ENCODE data around the gene TPK1.
"Not testable (repeated sequence)": the region's sequence is repeated elsewhere in the genome, so short reads cannot be mapped to it uniquely, and the experiment has no call there.

TPK1 gene

DNA sequence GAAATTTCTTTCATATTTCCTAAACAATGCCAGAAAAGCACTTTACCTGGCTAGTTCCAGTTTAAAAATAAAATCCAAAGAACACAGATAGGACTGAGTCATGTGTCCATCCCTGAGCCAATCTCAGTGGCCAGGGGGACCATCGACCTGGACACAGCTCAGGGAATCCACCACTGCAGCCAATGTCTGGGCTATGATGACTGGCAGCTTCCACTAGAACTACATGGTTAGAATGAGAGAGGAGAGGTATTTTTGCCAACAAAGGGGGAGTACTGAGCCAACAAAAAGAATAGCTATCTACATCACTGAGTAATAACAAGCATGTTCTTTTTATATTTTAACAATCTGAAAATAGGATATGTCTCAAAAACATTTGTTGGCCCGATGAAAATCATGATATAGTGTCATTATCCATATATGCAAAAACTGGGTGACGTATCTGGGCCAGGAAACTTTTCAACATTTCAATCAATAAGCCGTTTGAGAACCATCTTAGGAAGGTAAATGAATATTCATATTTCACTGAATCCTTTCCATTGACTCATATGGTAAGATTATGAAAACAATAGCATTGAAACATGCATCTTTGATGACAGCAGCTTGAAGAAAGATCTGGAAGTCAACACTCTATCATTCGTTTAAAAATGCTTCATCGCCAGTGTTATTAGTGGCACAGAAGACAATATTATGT lies 104.0 kb downstream of the TPK1 start:
- Histone ChIP-seq H3K4me3 (ENCODE audit: insufficient read depth, low read depth, low read length, poor library complexity, severe bottlenecking) (no peak overlapping the region), H3K27ac (ENCODE audit: insufficient read depth, low read length, poor library complexity, severe bottlenecking) (no peak overlapping the region), H3K27me3 (replicated peaks; ENCODE audit: control insufficient read depth, insufficient read depth, low read length, poor library complexity, severe bottlenecking) (no peaks in the 10 kb centered on the region), H3K4me1 (ENCODE audit: control insufficient read depth, insufficient read depth, low read length, poor library complexity, severe bottlenecking) (no peaks in the 10 kb centered on the region), H3K9me3 (ENCODE audit: control insufficient read depth, low read length) (no peaks in the 10 kb centered on the region), H3K36me3 (ENCODE audit: control insufficient read depth, insufficient read depth, low read length) (peaks cover 4% of the 10 kb centered on the region)
- no peak for DNase-seq

DNA sequence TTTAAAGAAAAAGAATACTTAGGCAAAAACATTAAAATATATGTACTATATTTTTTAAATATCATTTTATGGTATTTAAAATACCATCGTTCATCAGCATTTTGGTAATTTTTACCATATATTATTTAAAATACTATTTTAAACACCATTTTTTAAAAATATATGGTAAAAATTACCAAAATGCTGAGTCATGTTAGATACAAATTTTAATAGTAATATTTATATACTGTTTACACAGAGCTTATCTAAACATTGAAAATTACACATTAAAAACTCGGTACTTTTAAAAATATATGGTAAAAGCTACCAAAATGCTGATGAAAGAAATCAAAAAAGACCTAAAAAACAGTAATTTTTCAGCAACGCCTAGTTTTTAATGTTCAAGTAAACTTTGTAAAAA lies 105.6 kb downstream of the TPK1 start:
- H3K27me3 ChIP-seq (replicated peaks; ENCODE audit: control insufficient read depth, insufficient read depth, low read length, poor library complexity, severe bottlenecking) = no peaks in the 10 kb centered on the region
- no peaks in the 10 kb centered on the region for H3K4me1 ChIP-seq (ENCODE audit: control insufficient read depth, insufficient read depth, low read length, poor library complexity, severe bottlenecking)
- peaks cover 4% of the 10 kb centered on the region for H3K36me3 ChIP-seq (ENCODE audit: control insufficient read depth, insufficient read depth, low read length)
- H3K4me3 ChIP-seq (ENCODE audit: insufficient read depth, low read depth, low read length, poor library complexity, severe bottlenecking) = no peak overlapping the region
- H3K27ac ChIP-seq (ENCODE audit: insufficient read depth, low read length, poor library complexity, severe bottlenecking) = no peak overlapping the region
- DNase-seq = no peak
- H3K9me3 ChIP-seq (ENCODE audit: control insufficient read depth, low read length) = no peaks in the 10 kb centered on the region

DNA sequence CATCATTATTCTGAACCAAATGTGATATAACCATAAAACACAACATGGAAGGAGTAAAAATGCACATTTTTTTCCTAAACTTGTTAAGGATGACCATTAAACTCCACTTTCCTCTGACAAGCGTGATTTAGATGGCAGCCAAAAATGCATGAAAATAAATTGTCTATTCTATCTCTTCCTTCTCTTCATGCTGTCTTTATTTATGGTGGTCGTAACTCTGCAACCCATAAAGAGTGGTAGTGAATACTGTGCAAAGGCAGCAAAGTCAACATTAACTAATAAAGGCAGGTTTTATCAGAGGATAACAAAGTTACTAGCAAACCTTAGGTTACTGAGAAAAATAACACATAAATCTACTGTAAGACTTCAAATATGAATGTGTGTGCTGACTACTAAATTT lies 106.6 kb downstream of the TPK1 start:
- Histone ChIP-seq H3K36me3 (ENCODE audit: control insufficient read depth, insufficient read depth, low read length) (peaks cover 4% of the 10 kb centered on the region), H3K27ac (ENCODE audit: insufficient read depth, low read length, poor library complexity, severe bottlenecking) (no peak overlapping the region), H3K4me3 (ENCODE audit: insufficient read depth, low read depth, low read length, poor library complexity, severe bottlenecking) (no peak overlapping the region), H3K9me3 (ENCODE audit: control insufficient read depth, low read length) (no peaks in the 10 kb centered on the region), H3K4me1 (ENCODE audit: control insufficient read depth, insufficient read depth, low read length, poor library complexity, severe bottlenecking) (no peaks in the 10 kb centered on the region), H3K27me3 (replicated peaks; ENCODE audit: control insufficient read depth, insufficient read depth, low read length, poor library complexity, severe bottlenecking) (no peaks in the 10 kb centered on the region)
- no peak for DNase-seq

DNA sequence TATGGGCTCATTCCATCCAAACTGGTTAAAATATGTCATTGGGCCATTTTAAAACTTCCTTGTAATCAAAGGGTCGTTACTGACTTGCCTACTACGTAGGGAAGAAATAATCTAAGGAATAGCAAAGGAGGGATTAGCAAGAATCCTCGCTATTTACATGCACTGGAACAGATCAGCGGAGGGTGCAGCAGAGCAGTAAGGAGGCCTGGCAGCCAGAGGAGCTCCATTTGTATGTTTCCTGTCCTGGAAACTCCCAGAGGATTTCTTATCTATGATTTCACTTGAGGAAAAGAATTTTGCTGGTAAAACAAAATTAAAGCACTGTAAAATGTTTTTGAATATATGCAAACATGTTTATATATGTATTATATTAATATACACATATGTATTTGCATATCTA lies 107.3 kb downstream of the TPK1 start:
- H3K36me3 ChIP-seq (ENCODE audit: control insufficient read depth, insufficient read depth, low read length) = peaks cover 4% of the 10 kb centered on the region
- no peaks in the 10 kb centered on the region for H3K27me3 ChIP-seq (replicated peaks; ENCODE audit: control insufficient read depth, insufficient read depth, low read length, poor library complexity, severe bottlenecking)
- H3K4me3 ChIP-seq (ENCODE audit: insufficient read depth, low read depth, low read length, poor library complexity, severe bottlenecking) = no peak overlapping the region
- no peak overlapping the region for H3K27ac ChIP-seq (ENCODE audit: insufficient read depth, low read length, poor library complexity, severe bottlenecking)
- no peak for DNase-seq
- no peaks in the 10 kb centered on the region for H3K4me1 ChIP-seq (ENCODE audit: control insufficient read depth, insufficient read depth, low read length, poor library complexity, severe bottlenecking)
- no peaks in the 10 kb centered on the region for H3K9me3 ChIP-seq (ENCODE audit: control insufficient read depth, low read length)

DNA sequence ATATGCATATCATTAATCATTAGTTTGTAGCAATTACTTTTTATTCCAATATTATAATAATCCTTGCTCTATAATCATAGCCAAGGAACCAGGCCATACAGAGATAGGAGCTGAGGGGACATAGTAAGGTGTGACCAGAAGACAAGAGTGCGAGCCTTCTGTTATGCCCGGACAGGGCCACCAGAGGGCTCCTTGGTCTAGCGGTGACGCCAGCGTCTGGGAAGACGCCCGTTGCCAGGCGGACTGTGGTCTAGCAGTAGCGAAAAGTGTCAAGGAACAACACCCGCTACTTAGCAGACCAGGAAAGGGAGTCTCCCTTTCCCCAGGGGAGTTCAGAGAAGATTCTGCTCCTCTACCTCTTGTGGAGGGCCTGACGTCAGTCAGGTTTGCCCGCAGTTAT lies 109.0 kb downstream of the TPK1 start:
- H3K27ac ChIP-seq (ENCODE audit: insufficient read depth, low read length, poor library complexity, severe bottlenecking); H3K4me1 ChIP-seq (ENCODE audit: control insufficient read depth, insufficient read depth, low read length, poor library complexity, severe bottlenecking); DNase-seq; H3K27me3 ChIP-seq (replicated peaks; ENCODE audit: control insufficient read depth, insufficient read depth, low read length, poor library complexity, severe bottlenecking); H3K36me3 ChIP-seq (ENCODE audit: control insufficient read depth, insufficient read depth, low read length); H3K4me3 ChIP-seq (ENCODE audit: insufficient read depth, low read depth, low read length, poor library complexity, severe bottlenecking); H3K9me3 ChIP-seq (ENCODE audit: control insufficient read depth, low read length): not testable (repeated sequence)

DNA sequence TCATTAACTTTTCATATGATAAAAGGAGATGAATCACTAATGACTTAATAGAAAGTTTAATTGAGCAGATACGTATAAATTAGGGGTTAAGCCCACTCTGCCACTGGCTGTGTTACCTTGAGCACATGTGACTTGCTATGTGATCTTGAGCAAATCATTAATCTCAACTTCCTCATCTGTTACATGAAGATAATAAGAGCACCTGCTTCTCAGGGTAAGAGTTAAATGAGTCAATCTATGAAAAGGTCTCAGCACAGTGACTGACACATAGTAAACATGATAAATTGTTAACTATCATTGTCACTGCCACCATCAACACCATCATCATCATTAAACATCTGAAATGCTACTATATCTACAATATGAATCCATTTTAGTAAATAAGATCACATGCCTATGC lies 110.8 kb downstream of the TPK1 start:
- Histone ChIP-seq H3K27ac (ENCODE audit: insufficient read depth, low read length, poor library complexity, severe bottlenecking) (no peak overlapping the region), H3K4me3 (ENCODE audit: insufficient read depth, low read depth, low read length, poor library complexity, severe bottlenecking) (no peak overlapping the region), H3K4me1 (ENCODE audit: control insufficient read depth, insufficient read depth, low read length, poor library complexity, severe bottlenecking) (no peaks in the 10 kb centered on the region), H3K27me3 (replicated peaks; ENCODE audit: control insufficient read depth, insufficient read depth, low read length, poor library complexity, severe bottlenecking) (no peaks in the 10 kb centered on the region), H3K9me3 (ENCODE audit: control insufficient read depth, low read length) (no peaks in the 10 kb centered on the region), H3K36me3 (ENCODE audit: control insufficient read depth, insufficient read depth, low read length) (peaks cover 4% of the 10 kb centered on the region)
- no peak for DNase-seq

DNA sequence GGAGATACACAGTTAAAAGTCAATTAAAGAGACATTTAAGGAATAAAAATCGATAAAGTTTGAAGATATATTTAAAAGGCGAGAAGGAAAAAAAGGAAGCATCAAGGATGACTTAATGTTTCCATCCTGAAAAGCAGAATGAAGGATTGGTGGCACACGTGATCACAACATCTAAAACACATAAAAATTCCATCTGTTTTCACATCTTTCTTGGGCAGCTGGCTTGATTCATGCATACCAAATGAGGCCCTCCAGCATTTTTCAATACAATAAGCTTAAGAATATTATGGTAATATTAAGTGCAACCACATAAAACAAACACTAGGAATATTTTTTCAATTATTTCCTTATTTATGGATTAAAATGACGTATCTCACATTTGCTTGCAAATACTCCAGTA lies 112.6 kb downstream of the TPK1 start:
- no peak overlapping the region for H3K27ac ChIP-seq (ENCODE audit: insufficient read depth, low read length, poor library complexity, severe bottlenecking)
- no peak overlapping the region for H3K4me3 ChIP-seq (ENCODE audit: insufficient read depth, low read depth, low read length, poor library complexity, severe bottlenecking)
- H3K36me3 ChIP-seq (ENCODE audit: control insufficient read depth, insufficient read depth, low read length) = peaks cover 4% of the 10 kb centered on the region
- DNase-seq = no peak
- no peaks in the 10 kb centered on the region for H3K4me1 ChIP-seq (ENCODE audit: control insufficient read depth, insufficient read depth, low read length, poor library complexity, severe bottlenecking)
- no peaks in the 10 kb centered on the region for H3K9me3 ChIP-seq (ENCODE audit: control insufficient read depth, low read length)
- H3K27me3 ChIP-seq (replicated peaks; ENCODE audit: control insufficient read depth, insufficient read depth, low read length, poor library complexity, severe bottlenecking) = no peaks in the 10 kb centered on the region

DNA sequence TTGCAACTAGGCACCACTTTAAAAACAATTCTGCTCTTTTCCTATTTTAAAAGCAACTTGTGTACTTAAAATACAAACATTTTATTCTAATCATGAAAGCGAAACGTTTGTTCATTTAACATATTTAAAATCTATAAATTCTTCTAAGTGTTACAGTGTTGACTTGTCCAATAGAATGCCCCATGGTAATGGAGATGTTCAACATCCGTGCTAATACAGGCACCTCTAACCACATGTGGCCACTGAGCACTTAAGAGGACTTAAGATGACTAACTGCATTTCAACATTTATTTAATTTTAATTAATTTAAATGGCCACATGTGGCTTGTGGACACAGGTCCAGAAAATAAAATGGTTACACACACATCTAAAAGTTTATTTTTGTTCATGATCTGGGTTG lies 115.1 kb downstream of the TPK1 start:
- DNase-seq = no peak
- no peaks in the 10 kb centered on the region for H3K27me3 ChIP-seq (replicated peaks; ENCODE audit: control insufficient read depth, insufficient read depth, low read length, poor library complexity, severe bottlenecking)
- no peak overlapping the region for H3K27ac ChIP-seq (ENCODE audit: insufficient read depth, low read length, poor library complexity, severe bottlenecking)
- H3K4me1 ChIP-seq (ENCODE audit: control insufficient read depth, insufficient read depth, low read length, poor library complexity, severe bottlenecking) = no peaks in the 10 kb centered on the region
- H3K4me3 ChIP-seq (ENCODE audit: insufficient read depth, low read depth, low read length, poor library complexity, severe bottlenecking) = no peak overlapping the region
- H3K9me3 ChIP-seq (ENCODE audit: control insufficient read depth, low read length) = no peaks in the 10 kb centered on the region
- no peaks in the 10 kb centered on the region for H3K36me3 ChIP-seq (ENCODE audit: control insufficient read depth, insufficient read depth, low read length)

DNA sequence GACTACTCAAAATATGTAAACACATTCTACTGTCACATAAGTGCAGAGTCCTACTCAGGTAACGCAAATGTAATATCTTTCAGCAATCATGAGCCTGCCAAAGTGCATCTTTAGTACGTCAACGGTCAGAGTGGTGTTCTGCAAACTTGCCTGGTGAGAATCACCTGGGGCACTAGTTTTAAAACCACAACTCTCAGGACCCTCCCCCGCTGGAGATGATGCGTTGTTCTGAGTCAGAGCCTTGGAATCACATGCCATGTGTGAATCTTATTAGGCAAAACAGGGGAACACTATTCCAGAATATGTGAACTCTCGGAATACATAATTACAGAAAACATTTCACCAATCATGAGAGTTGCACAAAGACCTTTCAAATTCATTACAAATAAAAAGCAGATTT lies 115.7 kb downstream of the TPK1 start:
- Histone ChIP-seq H3K4me3 (ENCODE audit: insufficient read depth, low read depth, low read length, poor library complexity, severe bottlenecking) (no peak overlapping the region), H3K9me3 (ENCODE audit: control insufficient read depth, low read length) (no peaks in the 10 kb centered on the region), H3K36me3 (ENCODE audit: control insufficient read depth, insufficient read depth, low read length) (no peaks in the 10 kb centered on the region), H3K27ac (ENCODE audit: insufficient read depth, low read length, poor library complexity, severe bottlenecking) (no peak overlapping the region), H3K4me1 (ENCODE audit: control insufficient read depth, insufficient read depth, low read length, poor library complexity, severe bottlenecking) (no peaks in the 10 kb centered on the region), H3K27me3 (replicated peaks; ENCODE audit: control insufficient read depth, insufficient read depth, low read length, poor library complexity, severe bottlenecking) (no peaks in the 10 kb centered on the region)
- no peak for DNase-seq

DNA sequence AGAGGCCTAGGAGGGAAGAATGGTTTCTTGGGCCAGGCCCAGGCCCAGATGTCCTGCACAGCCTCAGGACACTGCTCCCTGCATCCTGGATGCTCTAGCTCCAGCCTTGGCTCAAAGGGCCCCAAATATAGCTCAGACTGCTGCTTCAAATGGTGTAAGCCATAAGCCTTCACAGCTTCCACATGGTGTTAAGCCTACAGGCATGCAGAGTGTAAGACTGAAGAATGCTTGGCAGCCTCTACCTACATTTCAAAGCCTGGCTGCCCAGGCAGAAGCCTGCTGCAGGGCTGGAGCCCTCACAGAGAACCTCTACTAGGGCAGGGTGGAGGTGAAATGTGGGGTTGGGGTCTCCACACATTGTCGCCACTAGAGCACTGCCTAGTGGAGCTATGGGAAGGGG lies 118.1 kb downstream of the TPK1 start:
- no peaks in the 10 kb centered on the region for H3K36me3 ChIP-seq (ENCODE audit: control insufficient read depth, insufficient read depth, low read length)
- no peaks in the 10 kb centered on the region for H3K4me1 ChIP-seq (ENCODE audit: control insufficient read depth, insufficient read depth, low read length, poor library complexity, severe bottlenecking)
- H3K9me3 ChIP-seq (ENCODE audit: control insufficient read depth, low read length) = no peaks in the 10 kb centered on the region
- H3K27me3 ChIP-seq (replicated peaks; ENCODE audit: control insufficient read depth, insufficient read depth, low read length, poor library complexity, severe bottlenecking) = no peaks in the 10 kb centered on the region
- no peak for DNase-seq
- no peak overlapping the region for H3K4me3 ChIP-seq (ENCODE audit: insufficient read depth, low read depth, low read length, poor library complexity, severe bottlenecking)
- no peak overlapping the region for H3K27ac ChIP-seq (ENCODE audit: insufficient read depth, low read length, poor library complexity, severe bottlenecking)
